Endothelial cell of umbilical vein (primary cell): ENCODE measurements around the gene COQ2. TPM values are rescaled to one million over a fixed set of nuclear protein-coding genes. Genes with fewer than 3 reads are reported as not detected.

Source experiments
- BruUV-seq: library from RNA; stranded (reverse); fragments of 400-500 nt; replicated peaks from 2 replicates; lab custom pipeline; 2021; lab: Mats Ljungman, UMichigan
- CTCF ChIA-PET: fragments of 300-600, 350-600 bp; sonication (Branson Sonifier 250); formaldehyde crosslinking; loops from one replicate; lab custom pipeline; 2021; ENCODE audit warnings: antibody characterized with exemption, inconsistent platforms; lab: Charles Lee
- POLR2A ChIA-PET: fragments of 300-600, 350-600 bp; sonication (Branson Sonifier 250); formaldehyde crosslinking; loops from one replicate; lab custom pipeline; 2021; ENCODE audit warnings: antibody characterized with exemption, inconsistent platforms; lab: Charles Lee
- DNase-seq: peaks from one replicate; pipeline ENCODE4 v3.0.0-alpha.2; 2011; ENCODE audit warnings: low read depth, low spot score
- FAIRE-seq: peaks from 2 replicates; lab custom pipeline; 2011; peaks lifted over from hg19 to GRCh38; lab: Jason Lieb, UNC
- H2AFZ ChIP-seq: 2 replicates; pipeline ENCODE4 v1.6.0; 2012; ENCODE audit warnings: low read depth, low read length, control low read depth, inconsistent platforms
- H3K27ac ChIP-seq: 2 replicates; pipeline ENCODE4 v1.5.1; 2011; ENCODE audit warnings: low read depth, mild to moderate bottlenecking, control low read depth, low read length, moderate library complexity; ENCODE audit not compliant: insufficient read depth
- H3K27me3 ChIP-seq, 2 experiments: 2 replicates each; pipeline versions ENCODE4 v1.6.0 to v1.6.1; 2011; ENCODE audit warnings: low read length in 2 of 2, mixed read lengths in 1 of 2; ENCODE audit not compliant: control insufficient read depth in 2 of 2, insufficient read depth in 2 of 2
- H3K36me3 ChIP-seq, 2 experiments: 2 replicates in 1 of 2; 3 replicates in 1 of 2; pipeline ENCODE4 v1.5.1; 2011; ENCODE audit warnings: low read length in 2 of 2, mild to moderate bottlenecking in 1 of 2, moderate library complexity in 1 of 2; ENCODE audit not compliant: control insufficient read depth in 2 of 2, insufficient read depth in 2 of 2; ENCODE audit errors: extremely low read depth in 1 of 2
- H3K4me1 ChIP-seq: 3 replicates; pipeline ENCODE4 v1.5.1; 2011; ENCODE audit warnings: mild to moderate bottlenecking, low read length; ENCODE audit not compliant: control insufficient read depth, insufficient read depth; ENCODE audit errors: extremely low read depth
- H3K4me2 ChIP-seq: 2 replicates; pipeline ENCODE4 v1.6.1; 2011; ENCODE audit warnings: low read length, control low read depth, mixed read lengths; ENCODE audit not compliant: insufficient read depth
- H3K4me3 ChIP-seq, 3 experiments: fragments of 200-600 bp in 1 of 3; sonication (generic), shearing (Covaris generic) in 1 of 3; replicated peaks in 1 of 3; 2 replicates each; pipeline ENCODE4 v1.5.1; 2011 to 2016; ENCODE audit warnings: control low read depth in 3 of 3, low read length in 3 of 3, mild to moderate bottlenecking in 2 of 3, inconsistent platforms in 1 of 3, low read depth in 1 of 3, moderate library complexity in 1 of 3; ENCODE audit not compliant: insufficient read depth in 1 of 3
- H3K79me2 ChIP-seq: 2 replicates; pipeline ENCODE4 v1.6.0; 2012; ENCODE audit warnings: low read length, inconsistent platforms; ENCODE audit not compliant: control insufficient read depth, insufficient read depth
- H3K9ac ChIP-seq: replicated peaks from 2 replicates; pipeline ENCODE3; 2011; ENCODE audit warnings: low read length, control low read depth; ENCODE audit not compliant: insufficient read depth; ENCODE audit errors: extremely low read depth
- H3K9me1 ChIP-seq: replicated peaks from 3 replicates; pipeline ENCODE4 v1.6.0; 2011; ENCODE audit warnings: mild to moderate bottlenecking, low read length; ENCODE audit not compliant: control insufficient read depth, insufficient read depth; ENCODE audit errors: extremely low read depth
- H3K9me3 ChIP-seq: replicated peaks from 2 replicates; pipeline ENCODE4 v1.5.1; 2012; ENCODE audit warnings: low read length, inconsistent platforms; ENCODE audit not compliant: control insufficient read depth, insufficient read depth
- H4K20me1 ChIP-seq: replicated peaks from 2 replicates; pipeline ENCODE3; 2011; ENCODE audit warnings: mild to moderate bottlenecking, low read length; ENCODE audit not compliant: control insufficient read depth, insufficient read depth; ENCODE audit errors: extremely low read depth
- CTCF ChIP-seq, 2 donors: IDR thresholded peaks; 1 replicate in 1 of 2; 2 replicates in 1 of 2; pipeline ENCODE4 v1.5.1; 2011; ENCODE audit warnings: low read length in 2 of 2, mild to moderate bottlenecking in 2 of 2, moderate library complexity in 2 of 2, control low read depth in 1 of 2, inconsistent platforms in 1 of 2, low read depth in 1 of 2; ENCODE audit not compliant: insufficient read depth in 1 of 2; ENCODE audit errors: extremely low read depth in 1 of 2
- EZH2 ChIP-seq: IDR thresholded peaks from 2 replicates; pipeline ENCODE4 v1.6.1; 2012; ENCODE audit warnings: borderline replicate concordance, low read depth, mild to moderate bottlenecking, moderate library complexity, low read length, inconsistent platforms; ENCODE audit not compliant: severe bottlenecking
- FOS ChIP-seq: IDR thresholded peaks from 2 replicates; pipeline ENCODE4 v1.6.1; 2011; ENCODE audit warnings: mild to moderate bottlenecking, low read length, moderate library complexity, borderline replicate concordance; ENCODE audit not compliant: insufficient read depth
- GATA2 ChIP-seq: IDR thresholded peaks from 2 replicates; pipeline ENCODE4 v1.7.0; 2011; ENCODE audit warnings: low read depth, mild to moderate bottlenecking, moderate library complexity, mixed read lengths, low read length; ENCODE audit not compliant: insufficient read length, insufficient read depth
- JUN ChIP-seq: IDR thresholded peaks from 2 replicates; pipeline ENCODE4 v1.6.1; 2011; ENCODE audit warnings: borderline replicate concordance, low read depth; ENCODE audit not compliant: insufficient read length, insufficient read depth
- MAX ChIP-seq: IDR thresholded peaks from 2 replicates; pipeline ENCODE4 v1.6.1; 2011; ENCODE audit not compliant: insufficient read depth, insufficient read length
- MYC ChIP-seq: IDR thresholded peaks from one replicate; pipeline ENCODE4 v1.6.1; 2011; ENCODE audit warnings: mild to moderate bottlenecking, low read depth, low read length
- POLR2A ChIP-seq: IDR thresholded peaks from 2 replicates; pipeline ENCODE4 v1.6.1; 2012; ENCODE audit warnings: low read depth, mild to moderate bottlenecking, control low read depth, low read length
- POLR2AphosphoS5 ChIP-seq: IDR thresholded peaks from 2 replicates; pipeline ENCODE4 v1.6.1; 2012; ENCODE audit warnings: low read depth, mild to moderate bottlenecking, control low read depth, low read length, moderate library complexity; ENCODE audit not compliant: insufficient read depth
- dilution Hi-C: fragments of 300-500 bp; cut with MboI; formaldehyde crosslinking; loops from one replicate; pipeline ENCODE4 v1.15.0; 2019; ENCODE audit warnings: low sequenced_read_pairs; ENCODE audit not compliant: extremely low pct_ligation_motif_present
- intact Hi-C: fragments of 100-400 bp; cut with micrococcal nuclease; formaldehyde crosslinking; loops from one replicate; pipeline ENCODE4 v1.10.0; 2022
- polyA plus RNA-seq, 4 experiments: library from polyadenylated mRNA; depleted of rRNA in 3 of 4; stranded (reverse) in 3 of 4; unstranded in 1 of 4; fragments of >200 nt; gene quantifications; 2 replicates each; pipeline versions ENCODE4 v1.2.1 to v1.2.3, GENCODE V29; 2011 to 2012; ENCODE audit warnings: missing spikeins in 1 of 4
- total RNA-seq: library from RNA; stranded (reverse); gene quantifications from 2 replicates; pipeline ENCODE4 v1.2.3, GENCODE V29; 2021

COQ2 gene
- total and polyA plus RNA-seq, 2 donors (not counting 3 experiments of a cell fraction or from before 2014, with no cell fraction given): 25.5 to 28.0 TPM

GRCh38 chr4:83229791-83230190, 54.8 kb downstream of the COQ2 start:
- Histone ChIP-seq H2AFZ (no peak overlapping the region), H3K27ac (no peak overlapping the region), H3K36me3 (no peaks in the 10 kb centered on the region), H4K20me1 (no peaks in the 10 kb centered on the region), H3K9me3 (no peaks in the 10 kb centered on the region), H3K9ac (no peak overlapping the region), H3K27me3 (no peaks in the 10 kb centered on the region), H3K9me1 (no peaks in the 10 kb centered on the region), H3K4me1 (no peaks in the 10 kb centered on the region), H3K4me2 (no peak overlapping the region), H3K79me2 (no peaks in the 10 kb centered on the region), H3K4me3 (no peak overlapping the region)
- DNase-seq: no peak
- TF ChIP-seq MYC (no peak), POLR2AphosphoS5 (no peak), MAX (no peak), JUN (no peak), CTCF (IDR thresholded peaks at IDR 0.05; ENCODE audit: extremely low read depth in 1 of 2, insufficient read depth in 1 of 2, low read depth in 1 of 2, low read length in 2 of 2) (no peak), FOS (no peak), EZH2 (no peak), POLR2A (no peak), GATA2 (no peak)
- dilution Hi-C loops (no loop called here), intact Hi-C loops (no loop called here)
- ChIA-PET POLR2A (no interaction called here), CTCF (no interaction called here)
- FAIRE-seq: no peak
- BruUV-seq: no TSS peak
